HG03457 (cell line): ENCODE results near the gene TBXAS1.

Source experiments
- ATAC-seq: cut with Tn5 transposase; IDR thresholded peaks from one replicate; pipeline ENCODE4 v1.9.1; 2021; ENCODE audit warnings: moderate number of reproducible peaks; ENCODE audit not compliant: unreplicated experiment

The TBXAS1 gene

DNA sequence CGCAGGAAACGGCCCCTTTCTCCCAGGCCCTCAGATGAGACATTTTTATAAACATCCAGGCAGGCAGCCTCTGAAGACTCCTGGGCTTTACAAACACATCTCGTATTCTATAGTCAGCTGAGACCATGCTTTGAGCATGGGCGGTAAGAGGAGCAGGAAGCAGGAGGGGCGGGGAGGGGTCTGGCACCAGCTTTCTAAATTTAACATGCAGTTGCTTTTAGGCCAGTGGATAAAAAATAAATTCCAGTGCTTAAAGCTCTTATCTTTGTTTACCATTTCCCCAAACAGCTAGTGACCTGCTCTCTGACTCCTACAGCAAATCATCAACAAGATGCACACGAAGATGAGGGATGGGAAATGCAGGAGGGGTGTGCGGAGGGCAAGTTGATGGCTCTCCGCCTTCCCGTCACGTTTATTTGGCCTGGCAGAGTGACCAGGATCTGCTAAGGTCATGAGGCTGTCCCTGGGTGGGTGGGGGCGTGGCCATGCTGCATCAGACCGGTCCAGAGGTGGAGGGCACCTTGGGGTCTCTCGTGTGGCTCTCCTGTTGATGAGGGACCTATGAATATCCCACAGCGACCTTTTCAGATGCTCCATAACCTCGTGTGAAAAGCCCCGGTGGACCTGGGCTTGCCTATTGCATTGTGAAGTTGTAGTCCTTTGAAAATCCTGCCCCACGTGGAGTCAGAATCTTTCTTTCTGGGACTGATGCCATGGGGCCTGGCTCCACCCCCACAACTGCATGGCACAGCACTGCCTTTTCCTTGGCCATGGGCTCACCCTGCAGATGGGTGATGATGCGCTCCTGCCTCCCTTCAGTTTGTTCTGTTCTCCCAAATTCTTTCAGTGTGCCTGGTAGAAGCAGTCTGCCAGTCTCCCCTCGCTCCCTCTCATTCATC lies 166.2 kb downstream of the TBXAS1 start:
- no peak for ATAC-seq

DNA sequence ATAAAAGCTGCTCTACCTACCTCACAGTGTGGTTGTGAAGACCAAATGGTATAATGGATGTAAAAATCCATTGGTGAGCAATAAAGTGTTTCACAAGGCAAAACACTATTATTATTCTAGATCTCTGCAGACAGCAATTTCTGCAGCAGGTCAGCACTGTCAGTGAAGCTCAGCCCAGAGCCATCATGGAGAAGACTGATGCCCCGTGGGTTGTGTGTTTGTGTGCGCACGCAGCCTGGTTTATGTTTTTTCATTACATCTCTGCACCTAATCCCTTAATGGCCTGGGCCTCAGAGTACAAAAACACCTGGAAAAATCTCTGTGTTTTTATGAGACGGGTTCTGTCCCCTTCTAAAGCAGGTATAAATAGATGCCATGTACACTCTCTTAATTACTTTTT lies 169.5 kb downstream of the TBXAS1 start:
- no peak for ATAC-seq

DNA sequence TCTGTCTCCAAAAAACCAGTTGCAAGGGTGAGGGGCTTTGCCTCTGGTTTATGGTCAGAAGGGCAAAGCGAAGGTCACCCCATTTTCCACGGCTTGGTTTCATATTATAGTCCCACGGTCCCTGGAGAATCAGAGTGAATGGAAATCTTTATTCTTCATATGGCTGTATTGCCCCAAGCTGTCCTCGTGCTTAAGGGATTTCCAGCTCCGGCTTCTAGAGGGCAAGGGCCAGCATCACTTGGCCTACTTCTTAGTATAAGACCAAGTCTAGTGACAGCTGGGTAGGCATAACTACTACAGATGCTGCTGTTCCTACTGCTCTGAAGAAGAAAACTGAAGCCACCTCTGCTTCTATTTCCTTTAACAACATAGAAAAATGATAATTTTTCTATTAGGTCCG lies 170.5 kb downstream of the TBXAS1 start:
- ATAC-seq: no peak

DNA sequence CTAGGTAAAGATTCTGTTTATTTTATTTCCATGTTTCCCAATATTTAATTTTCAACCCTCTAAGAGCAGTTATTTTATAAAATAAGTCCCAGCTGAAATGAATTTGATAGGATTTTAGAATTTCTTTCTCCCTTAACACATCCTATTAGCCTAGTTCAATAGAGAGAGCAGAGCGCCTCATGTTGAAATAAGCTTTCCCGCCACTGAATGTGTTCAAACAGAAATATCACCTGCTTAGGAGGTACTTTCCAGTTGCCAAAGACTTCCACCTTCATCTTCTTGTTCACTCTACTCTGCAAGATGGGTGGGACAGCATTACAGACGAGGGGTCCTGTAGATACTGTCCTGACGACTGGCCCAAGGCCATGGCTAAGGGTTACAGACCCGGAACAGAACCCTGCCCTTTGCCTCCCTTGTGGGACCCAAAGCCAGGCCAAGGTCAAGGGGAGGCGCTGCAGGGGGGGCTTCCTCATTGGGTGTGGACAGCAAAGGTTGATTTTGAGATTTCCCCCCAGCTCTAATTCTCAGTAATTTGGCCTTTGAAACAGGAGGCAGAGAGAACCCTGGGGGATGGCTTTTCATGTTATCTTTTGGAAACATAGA lies 171.7 kb downstream of the TBXAS1 start:
- ATAC-seq: no peak

DNA sequence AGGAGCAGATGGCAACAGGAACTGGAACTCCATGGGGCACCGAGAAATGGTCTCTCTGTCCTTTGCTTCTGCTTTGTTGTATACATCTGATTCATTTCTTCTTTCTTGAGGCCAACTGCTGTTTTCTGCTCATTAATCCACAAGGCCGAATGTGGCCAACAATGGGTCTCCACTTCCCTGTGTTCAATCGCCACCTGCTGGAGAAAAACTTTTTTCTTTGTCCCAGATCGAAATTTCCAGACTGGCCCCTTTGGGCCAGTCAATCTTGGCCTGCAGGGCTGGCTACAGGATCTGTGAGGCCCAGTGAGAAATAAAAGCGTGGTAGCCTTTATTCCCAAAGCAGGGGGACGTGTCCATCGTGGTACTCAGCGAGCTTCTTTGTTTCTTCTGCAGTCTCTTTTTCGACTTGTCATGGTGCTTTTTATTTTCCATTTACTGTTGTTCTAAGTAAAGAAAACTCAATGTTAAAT lies 174.9 kb downstream of the TBXAS1 start:
- ATAC-seq: no peak

DNA sequence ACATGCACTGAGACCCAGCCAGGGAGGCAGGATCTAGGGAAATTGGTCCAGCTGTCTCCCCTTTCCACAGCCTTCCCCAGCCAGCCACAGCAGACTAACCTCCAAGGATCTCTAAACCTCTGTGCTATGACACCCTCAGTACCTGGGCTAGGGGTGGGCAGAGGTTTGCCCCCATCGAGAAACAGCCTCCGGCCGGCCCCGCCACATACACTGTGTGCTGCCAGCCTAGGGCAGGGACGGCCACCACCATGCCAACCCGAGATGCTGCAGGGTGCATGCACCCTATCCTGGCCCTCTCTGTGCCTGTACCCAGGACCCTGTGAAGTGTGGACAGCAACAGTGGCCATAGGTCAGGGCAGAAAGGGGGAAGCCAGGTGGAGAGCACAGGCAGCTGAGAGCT lies 175.6 kb downstream of the TBXAS1 start:
- ATAC-seq: no peak

DNA sequence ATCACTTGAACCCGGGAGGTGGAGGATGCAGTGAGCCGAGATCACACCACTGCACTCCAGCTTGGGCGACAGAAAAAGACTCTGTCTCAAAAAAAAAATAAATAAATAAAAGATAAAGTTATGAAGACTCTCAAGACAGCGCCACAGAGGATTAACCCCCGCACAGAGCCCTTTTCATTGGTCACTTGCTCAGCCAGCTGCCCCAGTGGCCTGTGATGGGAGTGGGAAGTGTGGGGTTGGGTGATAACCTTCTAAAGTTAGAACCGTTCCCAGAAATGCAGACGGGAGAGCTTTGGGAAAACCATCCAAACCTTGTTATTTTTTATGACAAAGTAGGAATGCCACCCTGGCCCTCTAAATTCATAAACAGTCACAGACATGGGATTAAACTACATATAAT lies 176.3 kb downstream of the TBXAS1 start:
- no peak for ATAC-seq

DNA sequence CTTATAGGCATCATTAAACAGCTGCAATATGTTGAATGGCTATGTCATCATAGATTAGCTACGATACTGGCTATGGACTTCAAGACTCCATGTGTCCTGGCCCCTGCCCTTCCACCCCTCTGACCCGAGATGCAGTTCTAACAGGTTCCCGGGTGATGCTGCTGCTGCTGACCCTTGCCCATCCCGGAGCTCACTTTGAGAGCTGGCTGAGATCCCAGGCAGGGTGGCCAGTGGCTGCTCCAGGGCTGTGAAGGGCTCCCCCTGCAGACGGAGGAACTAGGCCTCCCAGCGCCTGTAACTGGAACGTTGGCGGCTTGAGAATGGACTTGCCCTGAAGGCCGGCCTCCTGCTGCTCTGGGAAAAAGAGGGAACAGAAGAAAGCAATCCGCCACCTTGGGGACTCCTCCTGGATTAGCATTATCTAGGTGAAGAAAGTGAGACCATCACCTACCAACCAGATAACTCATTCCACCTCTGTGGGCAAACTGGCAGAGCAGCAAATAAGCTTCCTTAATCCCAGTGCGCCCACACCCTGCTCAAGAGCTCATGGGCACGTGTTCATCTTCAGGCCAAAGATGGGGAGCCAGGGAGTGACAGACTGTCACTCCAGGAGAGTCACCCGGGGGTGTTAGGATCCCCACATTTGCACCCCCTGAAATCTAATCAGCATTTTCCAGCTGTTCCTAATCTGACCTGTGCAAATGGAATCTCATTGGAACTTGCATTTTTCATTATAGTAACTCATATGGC lies 176.9 kb downstream of the TBXAS1 start:
- ATAC-seq: no peak

DNA sequence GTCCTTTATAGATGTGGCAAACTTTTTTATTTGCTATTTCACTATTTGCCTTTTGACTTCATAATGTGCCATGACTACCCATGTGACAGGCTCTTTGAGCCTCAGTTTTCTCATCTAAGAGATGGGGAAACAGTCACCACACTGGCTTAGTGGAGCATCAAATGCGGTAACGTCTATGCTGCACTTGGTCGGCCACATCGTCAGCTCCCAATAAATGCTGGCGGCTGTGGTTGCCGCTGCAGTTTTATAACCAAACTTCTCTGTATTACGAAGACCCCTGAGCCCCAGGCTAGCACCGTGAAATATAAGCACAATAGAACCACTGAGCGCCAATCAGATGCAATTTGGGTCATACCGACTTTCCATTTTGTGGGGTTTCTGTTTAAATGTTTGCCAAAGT lies 177.5 kb downstream of the TBXAS1 start:
- no peak for ATAC-seq

DNA sequence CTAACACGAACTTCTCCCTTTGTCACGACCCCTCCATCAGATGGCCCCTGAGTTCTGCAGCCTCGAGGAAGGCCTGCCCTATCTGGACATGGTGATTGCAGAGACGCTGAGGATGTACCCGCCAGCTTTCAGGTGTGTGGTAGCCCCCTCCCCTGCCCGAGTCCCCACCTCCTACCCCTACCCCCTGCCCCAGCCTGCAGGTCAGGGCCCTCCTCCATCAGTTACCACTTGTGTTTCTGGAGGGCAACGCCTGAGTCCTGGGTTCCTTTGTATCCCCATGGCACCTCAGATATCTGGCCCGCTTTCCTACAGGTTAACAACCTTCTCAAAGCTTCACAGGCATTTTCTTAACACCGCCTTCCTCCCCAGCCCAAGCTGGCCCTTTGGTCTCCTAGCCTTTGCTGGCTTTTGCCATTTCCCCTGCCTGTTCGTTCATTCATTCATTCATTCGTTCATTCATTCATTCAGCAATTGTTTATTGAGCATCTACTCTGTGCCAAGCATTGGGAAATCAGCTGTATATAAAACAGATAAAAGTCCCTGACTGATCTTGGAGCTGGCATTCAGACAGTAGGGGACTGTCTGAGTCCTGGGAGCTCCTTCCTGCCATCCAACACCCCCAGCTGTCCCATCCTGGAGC lies 178.1 kb downstream of the TBXAS1 start:
- no peak for ATAC-seq

DNA sequence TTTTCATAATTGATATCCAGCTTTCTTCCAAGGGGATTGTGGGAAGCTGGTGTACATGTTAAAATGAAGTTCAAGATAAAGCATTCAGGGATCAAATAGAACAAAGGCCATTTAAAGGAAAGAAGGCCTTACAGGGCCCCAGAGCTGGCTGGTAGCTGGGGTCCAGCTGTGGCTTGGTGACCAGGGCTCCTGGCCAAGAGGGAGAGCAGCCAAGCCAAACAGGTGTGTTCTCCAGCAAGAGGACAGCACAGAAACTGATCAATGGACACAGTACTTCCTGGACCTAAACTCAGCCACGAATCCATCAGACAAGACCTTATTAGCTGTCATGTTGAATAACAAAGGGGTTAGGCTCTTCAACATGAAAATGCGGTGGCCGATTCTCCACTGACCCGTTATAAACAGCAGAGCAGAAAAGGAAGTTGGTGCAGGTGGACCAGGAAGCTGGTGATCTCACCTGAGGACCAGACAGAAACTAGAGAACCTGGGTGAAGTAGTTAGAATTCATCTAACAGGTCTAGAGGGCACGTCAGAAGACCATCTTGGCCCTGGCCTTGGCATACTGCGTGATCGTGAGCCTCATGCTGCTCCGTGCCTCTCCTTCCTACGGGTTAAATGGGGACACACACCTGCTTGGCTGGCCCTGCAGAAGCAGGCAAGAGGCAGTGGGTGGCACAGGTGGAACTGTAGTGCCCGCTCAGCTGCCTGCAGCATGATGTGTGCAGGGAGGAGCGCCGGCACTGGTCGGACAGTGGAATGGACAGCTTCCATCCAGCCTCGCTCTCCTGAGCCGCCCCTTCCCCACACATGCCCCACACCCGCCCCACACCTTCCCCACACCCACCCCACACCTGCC lies 179.9 kb downstream of the TBXAS1 start:
- no peak for ATAC-seq

DNA sequence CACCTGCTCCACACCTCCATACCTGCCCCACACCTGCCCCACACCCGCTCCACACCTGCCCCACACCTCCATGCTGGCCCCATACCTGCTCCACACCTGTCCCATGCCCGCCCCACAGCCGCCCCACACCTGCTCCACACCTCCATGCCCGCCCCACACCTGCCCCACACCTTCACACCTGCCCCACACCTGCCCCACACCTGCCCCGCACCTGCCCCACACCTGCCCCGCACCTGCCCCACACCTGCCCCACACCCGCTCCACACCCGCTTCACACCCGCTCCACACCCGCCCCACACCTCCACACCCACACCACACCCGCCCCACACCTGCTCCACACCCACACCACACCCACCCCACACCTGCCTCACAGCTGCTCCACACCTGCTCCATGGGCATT lies 180.7 kb downstream of the TBXAS1 start:
- ATAC-seq: no peak

DNA sequence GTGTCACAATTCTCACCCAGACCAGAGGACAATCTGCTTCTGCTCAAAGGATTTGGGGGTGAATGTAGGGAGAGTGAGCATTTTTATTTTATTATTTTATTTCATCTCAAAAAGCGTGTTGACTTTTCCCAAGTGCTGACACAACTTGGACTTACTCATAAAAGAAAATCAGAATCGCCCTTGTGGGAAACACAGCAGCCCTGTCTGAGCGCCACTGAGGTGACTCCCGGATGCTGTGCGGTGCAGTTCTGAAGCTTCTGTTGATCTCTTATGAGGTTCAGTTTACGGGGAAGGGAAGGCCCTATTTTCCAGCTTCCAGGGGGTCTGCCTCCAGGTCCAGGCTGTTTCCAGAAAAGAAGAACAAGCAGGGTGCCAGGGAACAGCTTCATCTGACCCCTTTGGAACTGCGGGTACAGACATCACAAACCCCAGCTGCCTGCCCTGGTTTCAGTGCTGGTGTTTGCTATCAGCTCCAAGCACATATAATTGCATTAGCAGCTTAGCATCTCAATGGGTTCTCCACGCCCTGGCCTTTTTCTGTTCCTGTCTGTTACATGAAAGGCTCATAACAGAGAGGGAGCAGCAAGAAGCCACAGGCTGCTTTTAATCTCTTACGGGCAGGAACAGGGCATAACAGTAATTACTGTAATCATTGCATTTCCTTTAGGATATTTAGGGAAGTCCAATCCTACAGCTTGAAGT lies 181.3 kb downstream of the TBXAS1 start:
- ATAC-seq: no peak

DNA sequence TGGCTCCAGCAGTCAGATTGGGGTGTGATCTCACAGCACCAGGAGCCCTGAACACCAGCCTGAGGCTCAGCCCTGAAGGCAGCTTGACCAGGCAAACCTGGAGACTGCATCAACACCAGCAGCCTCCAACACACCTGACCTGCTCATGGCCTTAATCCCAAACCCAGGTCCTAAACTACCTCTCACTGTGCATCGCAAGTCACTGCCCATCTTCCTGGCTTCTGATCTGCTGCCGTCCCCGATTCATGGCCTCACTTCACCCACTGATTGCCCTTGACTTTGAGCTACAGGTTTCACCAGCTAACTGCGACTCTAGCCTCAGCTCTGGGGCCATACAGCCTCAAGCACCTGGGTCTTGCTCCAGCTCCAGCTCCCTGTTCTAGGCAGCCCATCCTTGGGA lies 184.6 kb downstream of the TBXAS1 start:
- no peak for ATAC-seq

DNA sequence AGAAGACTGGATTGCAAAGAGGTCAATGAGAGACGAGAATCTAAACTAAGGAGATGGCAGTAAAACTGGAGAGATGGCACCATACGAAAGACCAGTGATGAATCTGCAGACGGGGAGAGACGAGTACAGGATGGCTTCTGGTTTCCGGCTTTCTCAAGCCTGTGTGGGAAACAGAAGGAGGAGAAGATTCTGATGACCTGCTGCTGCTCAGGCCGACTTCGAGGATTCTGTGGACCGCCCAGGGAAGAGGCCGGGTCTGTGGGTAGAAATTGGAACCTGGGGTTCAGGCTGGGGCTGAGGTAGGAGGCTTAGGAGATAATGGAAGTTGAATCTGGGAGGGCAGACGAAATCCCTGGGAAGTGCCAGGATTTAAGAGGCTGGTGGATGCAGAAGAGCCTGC lies 185.1 kb downstream of the TBXAS1 start:
- no peak for ATAC-seq

DNA sequence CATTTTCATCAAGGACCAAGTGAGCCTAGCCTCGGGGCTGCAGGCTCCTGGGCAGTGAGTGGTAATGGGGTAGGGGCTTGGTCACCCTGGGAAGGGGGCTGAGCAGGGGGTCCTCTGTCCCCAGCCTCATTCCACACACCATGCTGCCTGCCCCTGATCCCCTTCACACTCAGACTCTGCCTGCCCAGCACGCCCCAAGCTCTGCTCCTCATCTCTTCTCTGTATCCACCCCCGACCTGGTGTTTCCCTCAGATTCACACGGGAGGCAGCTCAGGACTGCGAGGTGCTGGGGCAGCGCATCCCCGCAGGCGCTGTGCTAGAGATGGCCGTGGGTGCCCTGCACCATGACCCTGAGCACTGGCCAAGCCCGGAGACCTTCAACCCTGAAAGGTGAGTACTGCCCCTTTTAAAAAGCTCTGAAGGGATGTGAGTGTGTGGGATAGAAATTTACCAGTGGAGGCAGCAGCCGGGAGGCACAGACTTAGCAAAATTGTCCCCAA lies 186.5 kb downstream of the TBXAS1 start:
- no peak for ATAC-seq

DNA sequence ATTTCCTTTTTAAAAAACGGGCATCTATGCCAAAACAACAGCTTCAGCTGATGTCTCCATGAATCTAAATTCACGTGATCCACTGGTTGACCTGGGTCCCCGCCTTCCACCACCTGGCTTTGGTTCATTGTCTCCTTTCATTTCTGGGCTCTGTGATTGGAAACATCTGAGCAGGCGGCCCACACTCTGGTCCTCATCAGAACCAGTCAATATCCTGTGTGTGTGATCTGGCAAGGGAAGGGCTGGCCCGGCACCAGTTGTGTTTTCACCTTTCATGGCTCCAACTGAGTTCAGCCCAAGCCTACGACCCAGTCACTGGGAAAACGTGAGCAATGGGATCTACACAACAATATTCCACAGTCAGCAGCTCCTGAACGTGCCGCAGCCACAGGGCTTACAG lies 187.5 kb downstream of the TBXAS1 start:
- no peak for ATAC-seq

DNA sequence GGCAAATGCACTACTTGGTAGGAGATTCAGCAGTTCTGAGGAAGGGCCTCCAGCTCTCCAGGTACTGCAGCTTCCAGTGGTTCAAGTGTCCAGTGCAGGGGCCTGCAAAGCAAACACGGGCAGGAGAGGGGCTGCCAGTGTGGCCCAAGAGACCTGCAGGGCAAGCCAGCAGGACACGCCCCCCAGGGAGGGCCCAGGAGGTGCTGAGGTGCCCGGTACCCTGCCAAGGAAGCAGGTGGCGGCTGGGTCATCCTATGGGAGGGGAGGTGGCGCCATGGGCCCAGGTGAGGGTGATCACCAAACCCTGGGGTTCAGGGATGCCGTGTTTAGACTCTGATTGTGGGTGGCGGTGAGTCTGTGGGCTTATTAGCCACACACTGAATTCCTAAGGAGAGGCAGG lies 188.0 kb downstream of the TBXAS1 start:
- ATAC-seq: no peak

DNA sequence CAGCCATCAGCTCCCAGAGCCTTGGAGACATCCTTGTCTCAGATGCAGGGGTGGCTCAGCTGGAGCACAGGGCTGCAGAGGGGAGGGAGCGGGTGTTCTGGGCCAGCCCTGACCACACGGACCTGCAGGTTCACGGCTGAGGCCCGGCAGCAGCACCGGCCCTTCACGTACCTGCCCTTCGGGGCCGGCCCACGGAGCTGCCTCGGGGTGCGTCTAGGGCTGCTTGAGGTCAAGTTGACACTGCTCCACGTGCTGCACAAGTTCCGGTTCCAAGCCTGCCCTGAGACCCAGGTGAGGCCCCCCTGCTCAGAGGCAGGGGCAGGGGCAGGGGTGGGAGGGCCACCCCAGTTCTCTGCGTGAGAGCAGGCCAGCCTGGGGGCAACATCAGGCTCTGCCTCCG lies 188.5 kb downstream of the TBXAS1 start:
- ATAC-seq: no peak
